KMS-11 (cell line): ENCODE results near the gene DPAGT1.

ENCODE experiments used
- H2AFZ ChIP-seq: fragments of 200-600 bp; sonication (generic); 2 replicates; pipeline ENCODE4 v1.6.1; 2016; ENCODE audit warnings: antibody characterized with exemption, mixed run types, low read depth
- H3K27ac ChIP-seq: fragments of 200-600 bp; sonication (generic); 2 replicates; pipeline ENCODE4 v1.6.1; 2016; ENCODE audit warnings: mild to moderate bottlenecking, mixed run types
- H3K27me3 ChIP-seq: fragments of 200-600 bp; sonication (generic); 2 replicates; pipeline ENCODE4 v1.6.1; 2017; ENCODE audit warnings: mild to moderate bottlenecking, low read depth, mixed run types, moderate library complexity; ENCODE audit not compliant: insufficient read depth
- H3K36me3 ChIP-seq: fragments of 200-600 bp; sonication (generic); 2 replicates; pipeline ENCODE4 v1.6.1; 2017; ENCODE audit warnings: mild to moderate bottlenecking, mixed run types; ENCODE audit not compliant: insufficient read depth
- H3K4me1 ChIP-seq: fragments of 200-600 bp; sonication (generic); 2 replicates; pipeline ENCODE4 v1.6.1; 2016; ENCODE audit warnings: mild to moderate bottlenecking, low read depth, mixed run types; ENCODE audit not compliant: poor library complexity, severe bottlenecking
- H3K4me2 ChIP-seq: fragments of 200-600 bp; sonication (generic); 2 replicates; pipeline ENCODE4 v1.7.0; 2016; ENCODE audit warnings: mild to moderate bottlenecking, mixed run types
- H3K4me3 ChIP-seq: fragments of 200-600 bp; sonication (generic); IDR thresholded peaks from 2 replicates; pipeline ENCODE4 v1.6.1; 2017; ENCODE audit warnings: low read depth, low read length, mixed read lengths; ENCODE audit not compliant: insufficient read depth
- H3K79me2 ChIP-seq: fragments of 200-600 bp; sonication (generic); 2 replicates; pipeline ENCODE4 v1.6.1; 2016; ENCODE audit warnings: low read depth, mixed run types; ENCODE audit not compliant: insufficient read depth
- H3K9ac ChIP-seq: fragments of 200-600 bp; sonication (generic); 2 replicates; pipeline ENCODE4 v1.6.1; 2016; ENCODE audit warnings: mild to moderate bottlenecking, mixed run types
- H4K20me1 ChIP-seq: fragments of 200-600 bp; sonication (generic); 2 replicates; pipeline ENCODE4 v1.6.1; 2016; ENCODE audit warnings: mild to moderate bottlenecking, mixed run types; ENCODE audit not compliant: insufficient read depth
- CTCF ChIP-seq: fragments of 200-600 bp; sonication (generic); conservative IDR thresholded peaks from 2 replicates; pipeline ENCODE4 v1.6.1; 2017; ENCODE audit warnings: low read depth, mild to moderate bottlenecking, antibody characterized with exemption, low read length, moderate library complexity, mixed read lengths

The DPAGT1 gene

GRCh38 chr11:119118227-119118626 lies 16.6 kb upstream of the DPAGT1 start:
- H3K36me3 ChIP-seq: no peaks in the 10 kb centered on the region
- H3K27ac ChIP-seq: no peak overlapping the region
- TF ChIP-seq CTCF: no peak
- H3K27me3 ChIP-seq: no peaks in the 10 kb centered on the region
- no peak overlapping the region for H3K4me3 ChIP-seq
- peaks cover 22% of the 10 kb centered on the region for H3K4me1 ChIP-seq
- H3K9ac ChIP-seq: no peak overlapping the region
- peaks cover 14% of the 10 kb centered on the region; the same call in 1 of the 2 replicates for H3K79me2 ChIP-seq
- H4K20me1 ChIP-seq: no peaks in the 10 kb centered on the region
- no peak overlapping the region for H3K4me2 ChIP-seq
- no peak overlapping the region for H2AFZ ChIP-seq

- H4K20me1 ChIP-seq: no peaks in the 10 kb centered on the region
- H3K9ac ChIP-seq: no peak overlapping the region
- no peak for TF ChIP-seq CTCF
- no peak overlapping the region for H3K4me3 ChIP-seq
- peaks cover 8% of the 10 kb centered on the region; the same call in 1 of the 2 replicates for H3K79me2 ChIP-seq
- H3K4me1 ChIP-seq: peaks cover 17% of the 10 kb centered on the region
- H3K27ac ChIP-seq: no peak overlapping the region
- no peaks in the 10 kb centered on the region for H3K27me3 ChIP-seq
- H3K4me2 ChIP-seq: no peak overlapping the region
- H2AFZ ChIP-seq: no peak overlapping the region
- H3K36me3 ChIP-seq: no peaks in the 10 kb centered on the region
Observed at GRCh38 chr11:119117004-119117706, 15.5 kb upstream of the DPAGT1 start.

- peaks cover 17% of the 10 kb centered on the region for H3K4me1 ChIP-seq
- H3K36me3 ChIP-seq: no peaks in the 10 kb centered on the region
- no peaks in the 10 kb centered on the region for H3K27me3 ChIP-seq
- H3K4me3 ChIP-seq: no peak overlapping the region
- no peak overlapping the region for H3K9ac ChIP-seq
- TF ChIP-seq CTCF: no peak
- H3K4me2 ChIP-seq: no peak overlapping the region
- no peak overlapping the region for H3K27ac ChIP-seq
- H2AFZ ChIP-seq: no peak overlapping the region
- H3K79me2 ChIP-seq: peaks cover 2% of the 10 kb centered on the region; the same call in 1 of the 2 replicates
- H4K20me1 ChIP-seq: no peaks in the 10 kb centered on the region
Observed at GRCh38 chr11:119116601-119117000, 14.9 kb upstream of the DPAGT1 start.

- Histone ChIP-seq H3K4me2 (no peak overlapping the region), H3K27ac (no peak overlapping the region), H3K79me2 (no peaks in the 10 kb centered on the region), H4K20me1 (no peaks in the 10 kb centered on the region), H3K4me3 (no peak overlapping the region), H3K9ac (no peak overlapping the region), H2AFZ (no peak overlapping the region), H3K4me1 (peaks cover 17% of the 10 kb centered on the region), H3K27me3 (no peaks in the 10 kb centered on the region), H3K36me3 (no peaks in the 10 kb centered on the region)
- TF ChIP-seq CTCF: no peak
Observed at GRCh38 chr11:119116235-119116594, 14.6 kb upstream of the DPAGT1 start.
